K562 (cell line): ENCODE results near the gene LMBR1. TPM values are rescaled to one million over a fixed set of nuclear protein-coding genes. Genes with fewer than 3 reads are reported as not detected.
A peak's percentile ranks its signal among the peaks of the same experiment; 100 is the strongest.

Experiments used
- ADNP ChIP-seq: fragments of 200-800 bp; sonication (Bioruptor generic); IDR thresholded peaks from 2 replicates; pipeline ENCODE4 v1.6.1; 2016; ENCODE audit warnings: missing genetic modification characterization, missing compliant biosample characterization
- ARNT ChIP-seq, 2 experiments: fragments of 450-650 bp; IDR thresholded peaks; 2 replicates each; pipeline ENCODE4 v1.6.1; 2016; ENCODE audit warnings: mild to moderate bottlenecking in 1 of 2
- DPF2 ChIP-seq: fragments of 450-650 bp; IDR thresholded peaks from 2 replicates; pipeline ENCODE4 v1.6.1; 2016
- FOXM1 ChIP-seq, 2 experiments: fragments of 450-650 bp in 1 of 2; sonication (generic) in 1 of 2; formaldehyde crosslinking in 1 of 2; IDR thresholded peaks; 2 replicates each; pipeline versions ENCODE4 v1.6.1 to v1.9.0; 2017 to 2022; ENCODE audit warnings: low read depth in 2 of 2, mild to moderate bottlenecking in 2 of 2, missing genetic modification reagents in 1 of 2, moderate library complexity in 1 of 2
- JUND ChIP-seq, 2 experiments: IDR thresholded peaks; 2 replicates in 1 of 2; 3 replicates in 1 of 2; pipeline ENCODE4 v1.6.1; 2011; ENCODE audit warnings: borderline replicate concordance in 2 of 2, low read depth in 2 of 2, low read length in 2 of 2, improper control_type of control experiment in 1 of 2, missing biosample characterization in 1 of 2, missing genetic modification characterization in 1 of 2, missing genetic modification reagents in 1 of 2
- NFIX ChIP-seq: fragments of 250-450 bp; sonication (Bioruptor Pico); IDR thresholded peaks from 2 replicates; pipeline ENCODE4 v1.4.0; 2020; ENCODE audit warnings: low read depth, mild to moderate bottlenecking, moderate library complexity
- NR0B1 ChIP-seq: fragments of 450-650 bp; IDR thresholded peaks from one replicate; pipeline ENCODE4 v1.6.1; 2018; ENCODE audit warnings: mild to moderate bottlenecking, moderate library complexity; ENCODE audit not compliant: partially characterized antibody
- PCBP2 ChIP-seq: fragments of 200-400 bp; formaldehyde crosslinking; IDR thresholded peaks from 2 replicates; pipeline ENCODE4 v1.6.1; 2018; ENCODE audit warnings: low read length, low read depth, mild to moderate bottlenecking, moderate library complexity; ENCODE audit not compliant: poor library complexity, severe bottlenecking
- RCOR1 ChIP-seq, 2 experiments: IDR thresholded peaks; 2 replicates each; pipeline ENCODE4 v1.6.1; 2012; ENCODE audit warnings: low read depth in 2 of 2, low read length in 2 of 2, borderline replicate concordance in 1 of 2, improper control_type of control experiment in 1 of 2
- SIN3A ChIP-seq, 2 experiments: fragments of 150-350 bp in 1 of 2; IDR thresholded peaks; 2 replicates each; pipeline ENCODE4 v1.6.1; 2011 to 2016; ENCODE audit warnings: borderline replicate concordance in 2 of 2, low read depth in 2 of 2, low read length in 2 of 2, mild to moderate bottlenecking in 2 of 2, moderate library complexity in 2 of 2; ENCODE audit not compliant: control insufficient read depth in 1 of 2
- ZBTB17 ChIP-seq: fragments of 450-650 bp; formaldehyde crosslinking; IDR thresholded peaks from 2 replicates; pipeline ENCODE4 v1.4.0; 2020; ENCODE audit warnings: mild to moderate bottlenecking
- ZNF263 ChIP-seq: sonication (generic); formaldehyde crosslinking; IDR thresholded peaks from 2 replicates; pipeline ENCODE4 v1.8.0; 2022; ENCODE audit warnings: mild to moderate bottlenecking, missing genetic modification reagents, borderline replicate concordance
- ZNF444 ChIP-seq: fragments of 250-450 bp; sonication (Bioruptor Pico); IDR thresholded peaks from 2 replicates; pipeline ENCODE4 v1.4.0; 2020; ENCODE audit warnings: mild to moderate bottlenecking, moderate library complexity
- polyA plus RNA-seq, 8 experiments: library from polyadenylated mRNA; depleted of rRNA in 4 of 8; stranded (reverse) in 5 of 8; unstranded in 3 of 8; fragments of >200 nt; fragmentation: Nextera tagmentation in 2 of 8; fragmentation: Illumina TruSeq in 1 of 8; extraction: Ambion mirVana in 2 of 8; extraction: Trizol in 1 of 8; gene quantifications; 2 replicates each; pipeline versions ENCODE4 v1.2.1 to v1.2.3, GENCODE V29; 2011 to 2014; ENCODE audit warnings: inconsistent platforms in 1 of 8, missing spikeins in 1 of 8
- total RNA-seq, 7 experiments: library from RNA; depleted of rRNA in 6 of 7; stranded (reverse); fragments of >200 nt in 6 of 7; fragmentation: Illumina TruSeq in 2 of 7; extraction: Trizol in 2 of 7; gene quantifications; 2 replicates each; pipeline versions ENCODE4 v1.2.1 to v1.2.3, GENCODE V29; 2011 to 2021; ENCODE audit warnings: low replicate concordance in 1 of 7
- TF ChIP-seq, protein P1 (sequence below), 3 experiments: IDR thresholded peaks in 2 of 3; conservative IDR thresholded peaks in 1 of 3; 2 replicates each; pipeline ENCODE4 v1.5.1; 2011 to 2012; ENCODE audit warnings: low read length in 3 of 3, mild to moderate bottlenecking in 3 of 3, control low read depth in 2 of 3, improper control_type of control experiment in 1 of 3, inconsistent platforms in 1 of 3, low read depth in 1 of 3, mixed read lengths in 1 of 3, moderate library complexity in 1 of 3; ENCODE audit not compliant: insufficient read depth in 2 of 3
- TF ChIP-seq, protein P2 (sequence below): fragments of 250-450 bp; sonication (Bioruptor Pico); IDR thresholded peaks from 2 replicates; pipeline ENCODE4 v1.5.0; 2021

LMBR1 gene
- total and polyA plus RNA-seq, 9 of the 15 experiments (the other 6 are each of a cell fraction or from before 2014, with no cell fraction given), result 7.7 to 90.0 (median 59.9) TPM

DNA sequence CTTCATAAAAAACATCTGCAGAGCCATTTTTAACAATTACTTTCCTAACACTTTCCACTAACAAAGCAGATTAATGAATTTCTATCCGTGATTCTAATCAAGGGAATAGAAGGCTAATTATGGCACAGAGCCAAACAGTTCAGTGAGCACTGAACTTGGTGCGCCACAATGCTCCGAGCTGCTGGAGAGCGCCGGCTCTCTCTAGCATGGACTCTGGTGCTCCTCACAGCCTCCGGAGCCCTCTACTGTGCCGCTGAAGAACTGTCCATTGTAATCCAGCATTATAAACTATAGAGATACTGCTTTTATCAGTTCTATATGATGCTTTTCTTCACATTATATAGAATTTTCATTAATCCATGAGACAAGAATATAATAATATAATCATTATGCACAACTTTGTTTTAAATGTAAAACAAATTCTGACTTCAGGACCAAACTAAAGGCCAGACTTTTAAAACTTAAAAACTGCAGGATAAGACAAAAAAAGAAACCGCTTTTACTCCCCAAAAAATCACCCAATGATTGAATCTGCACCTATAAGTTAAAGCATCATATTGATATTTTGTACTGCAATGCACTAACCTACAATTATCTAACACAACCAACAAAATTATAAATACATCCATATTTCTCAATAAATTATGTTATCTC, 128.8 kb downstream of the LMBR1 start (continued):
- peak in 1 of 2 experiments; percentile 57; a peak in 2 of 4 replicates for TF ChIP-seq RCOR1 (IDR thresholded peaks at IDR 0.05; ENCODE audit: borderline replicate concordance in 1 of 2, low read depth in 2 of 2, low read length in 2 of 2)
- TF ChIP-seq, protein P1, sequence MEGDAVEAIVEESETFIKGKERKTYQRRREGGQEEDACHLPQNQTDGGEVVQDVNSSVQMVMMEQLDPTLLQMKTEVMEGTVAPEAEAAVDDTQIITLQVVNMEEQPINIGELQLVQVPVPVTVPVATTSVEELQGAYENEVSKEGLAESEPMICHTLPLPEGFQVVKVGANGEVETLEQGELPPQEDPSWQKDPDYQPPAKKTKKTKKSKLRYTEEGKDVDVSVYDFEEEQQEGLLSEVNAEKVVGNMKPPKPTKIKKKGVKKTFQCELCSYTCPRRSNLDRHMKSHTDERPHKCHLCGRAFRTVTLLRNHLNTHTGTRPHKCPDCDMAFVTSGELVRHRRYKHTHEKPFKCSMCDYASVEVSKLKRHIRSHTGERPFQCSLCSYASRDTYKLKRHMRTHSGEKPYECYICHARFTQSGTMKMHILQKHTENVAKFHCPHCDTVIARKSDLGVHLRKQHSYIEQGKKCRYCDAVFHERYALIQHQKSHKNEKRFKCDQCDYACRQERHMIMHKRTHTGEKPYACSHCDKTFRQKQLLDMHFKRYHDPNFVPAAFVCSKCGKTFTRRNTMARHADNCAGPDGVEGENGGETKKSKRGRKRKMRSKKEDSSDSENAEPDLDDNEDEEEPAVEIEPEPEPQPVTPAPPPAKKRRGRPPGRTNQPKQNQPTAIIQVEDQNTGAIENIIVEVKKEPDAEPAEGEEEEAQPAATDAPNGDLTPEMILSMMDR (IDR thresholded peaks at IDR 0.05 in 2 of 3, conservative IDR thresholded peaks at IDR 0.05 in 1 of 3; ENCODE audit: insufficient read depth in 2 of 3, low read depth in 1 of 3, low read length in 3 of 3), result peak; percentile 82 to 88 (median 82)
- no peak for TF ChIP-seq SIN3A (IDR thresholded peaks at IDR 0.05; ENCODE audit: borderline replicate concordance in 2 of 2, control insufficient read depth in 1 of 2, low read depth in 2 of 2, low read length in 2 of 2)
- 0 out of 2 replicates have a peak, but pooled peaks have one; percentile 48 for TF ChIP-seq DPF2
- TF ChIP-seq FOXM1 (IDR thresholded peaks at IDR 0.05; ENCODE audit: low read depth), result 0 out of 2 replicates have a peak, but pooled peaks have one; percentile 49
- TF ChIP-seq FOXM1 (CRISPR knock-in tag; IDR thresholded peaks at IDR 0.05; ENCODE audit: low read depth), result no peak
- TF ChIP-seq, protein P2, sequence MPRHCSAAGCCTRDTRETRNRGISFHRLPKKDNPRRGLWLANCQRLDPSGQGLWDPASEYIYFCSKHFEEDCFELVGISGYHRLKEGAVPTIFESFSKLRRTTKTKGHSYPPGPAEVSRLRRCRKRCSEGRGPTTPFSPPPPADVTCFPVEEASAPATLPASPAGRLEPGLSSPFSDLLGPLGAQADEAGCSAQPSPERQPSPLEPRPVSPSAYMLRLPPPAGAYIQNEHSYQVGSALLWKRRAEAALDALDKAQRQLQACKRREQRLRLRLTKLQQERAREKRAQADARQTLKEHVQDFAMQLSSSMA, result no peak
- TF ChIP-seq ZNF263 (CRISPR knock-in tag), result peak; percentile 54; the same call in 1 of the 2 replicates
- no peak for TF ChIP-seq ZBTB17
- TF ChIP-seq NR0B1, result no peak
- no peak for TF ChIP-seq PCBP2
- 0 out of 2 replicates have a peak, but pooled peaks have one; percentile 41 for TF ChIP-seq JUND (IDR thresholded peaks at IDR 0.05; ENCODE audit: borderline replicate concordance, low read depth, low read length)
- peak; percentile 12; the same call in 1 of the 3 replicates for TF ChIP-seq JUND (tag; IDR thresholded peaks at IDR 0.05; ENCODE audit: borderline replicate concordance, low read depth, low read length)
- TF ChIP-seq ADNP, result no peak
- peak; percentile 77 for TF ChIP-seq NFIX (CRISPR knock-in tag)
- TF ChIP-seq ARNT (IDR thresholded peaks at IDR 0.05), result 0 out of 4 replicates have a peak, but pooled peaks of 1 of the 2 experiments have one; percentile 38
- TF ChIP-seq ZNF444 (CRISPR knock-in tag), result no peak
- TF ChIP-seq, all 486 proteins: peak for 38
